Natural killer cell (primary cell): ENCODE data around the gene KCNAB2. TPM values are rescaled to one million over a fixed set of nuclear protein-coding genes. Genes with fewer than 3 reads are reported as not detected.
A peak's percentile ranks its signal among the peaks of the same experiment; 100 is the strongest.

ENCODE experiments used
- ATAC-seq, 3 donors: fragments of 150-1000 bp in 2 of 3; fragments of 200-7000 bp in 1 of 3; cut with Tn5 transposase; 1 replicate in 1 of 3; 2 replicates in 2 of 3; pipeline ENCODE4 v1.10.0; 2021; ENCODE audit warnings: mild to moderate bottlenecking in 2 of 3, moderate library complexity in 2 of 3
- DNase-seq, 2 donors: peaks; one replicate each; pipeline versions ENCODE4 v3.0.0 to v3.0.0-alpha.2; 2013 to 2021; ENCODE audit warnings: mixed read lengths in 1 of 2
- H3K27ac ChIP-seq: one replicate; pipeline ENCODE4 v1.5.1; 2013; ENCODE audit warnings: mild to moderate bottlenecking, low read length
- H3K27me3 ChIP-seq: one replicate; pipeline ENCODE4 v1.6.1; 2013; ENCODE audit warnings: low read length; ENCODE audit not compliant: control insufficient read depth, insufficient read depth
- H3K36me3 ChIP-seq: one replicate; pipeline ENCODE4 v1.6.1; 2013; ENCODE audit warnings: low read length; ENCODE audit not compliant: control insufficient read depth, insufficient read depth
- H3K4me1 ChIP-seq: one replicate; pipeline ENCODE4 v1.6.1; 2013; ENCODE audit warnings: low read length; ENCODE audit not compliant: control insufficient read depth, insufficient read depth
- H3K4me3 ChIP-seq: one replicate; pipeline ENCODE4 v1.5.1; 2013; ENCODE audit warnings: low read length
- H3K9me3 ChIP-seq: one replicate; pipeline ENCODE4 v1.6.1; 2013; ENCODE audit warnings: low read length; ENCODE audit not compliant: control insufficient read depth, insufficient read depth
- H3K27ac Mint-ChIP-seq, 2 donors: one replicate each; pipeline ENCODE4 v1.8.0; 2022; ENCODE audit warnings: mild to moderate bottlenecking in 2 of 2, mixed read lengths in 2 of 2, moderate library complexity in 1 of 2
- H3K27me3 Mint-ChIP-seq, 2 donors: one replicate each; pipeline ENCODE4 v1.8.0; 2022; ENCODE audit warnings: low read depth in 2 of 2, mixed read lengths in 2 of 2
- H3K36me3 Mint-ChIP-seq: one replicate; pipeline ENCODE4 v1.8.0; 2022; ENCODE audit warnings: mixed read lengths
- H3K4me1 Mint-ChIP-seq, 2 donors: one replicate each; pipeline ENCODE4 v1.8.0; 2022; ENCODE audit warnings: mixed read lengths in 2 of 2
- H3K4me3 Mint-ChIP-seq: one replicate; pipeline ENCODE4 v1.8.0; 2022; ENCODE audit warnings: mild to moderate bottlenecking, moderate library complexity, mixed read lengths
- H3K9me3 Mint-ChIP-seq, 2 donors: one replicate each; pipeline ENCODE4 v1.8.0; 2022; ENCODE audit warnings: mixed read lengths in 2 of 2
- CTCF ChIP-seq: fragments of 200-600 bp; IDR thresholded peaks from one replicate; pipeline ENCODE4 v1.8.0; 2022; ENCODE audit warnings: antibody characterized with exemption
- WGBS: methylation state at CpG from one replicate; pipeline ENCODE4 v1.1.7; 2013; ENCODE audit warnings: missing lambda C conversion rate; ENCODE audit not compliant: insufficient coverage; 5-methylcytosine and 5-hydroxymethylcytosine counted together
- intact Hi-C: fragments of 100-400 bp; cut with micrococcal nuclease; formaldehyde crosslinking; loops from one replicate; pipeline ENCODE4 v1.14.2; 2022
- total RNA-seq, 4 donors: library from RNA; stranded (reverse); fragments of 120-200 nt in 1 of 4; gene quantifications; one replicate each; pipeline versions ENCODE4 v1.2.3 to v1.2.4, GENCODE V29; 2013 to 2022

The KCNAB2 gene
- total RNA-seq, 3 donors from 2014 or later (not counting 1 experiment from before 2014, with no cell fraction given): 387 to 749 (median 430) TPM

- peaks cover 49% of the 10 kb centered on the region for H3K36me3 ChIP-seq
- ATAC-seq (no peak), DNase-seq (no peak)
- H3K27ac Mint-ChIP-seq: peak overlapping the region in 1 of 2 donors; percentile 26
- H3K4me3 ChIP-seq: no peak overlapping the region
- no peaks in the 10 kb centered on the region for H3K9me3 ChIP-seq
- H3K27me3 Mint-ChIP-seq: no peaks in the 10 kb centered on the region
- no peak overlapping the region for H3K27ac ChIP-seq
- no peak for TF ChIP-seq CTCF
- no peaks in the 10 kb centered on the region for H3K9me3 Mint-ChIP-seq
- H3K4me3 Mint-ChIP-seq: no peak overlapping the region
- H3K4me1 ChIP-seq: no peaks in the 10 kb centered on the region
- H3K4me1 Mint-ChIP-seq: peaks cover 0 to 6% of the 10 kb centered on the region in 2 donors
- WGBS: 88% methylated on average over 12 of the region's 12 CpGs
- no peaks in the 10 kb centered on the region for H3K27me3 ChIP-seq
- intact Hi-C loops: no loop called here
- no peaks in the 10 kb centered on the region for H3K36me3 Mint-ChIP-seq
Observed at GRCh38 chr1:6083801-6084446, 38.2 kb downstream of the KCNAB2 start.

- no peaks in the 10 kb centered on the region for H3K36me3 Mint-ChIP-seq
- intact Hi-C loops: no loop called here
- ATAC-seq: no peak
Observed at GRCh38 chr1:6084781-6085495, 39.2 kb downstream of the KCNAB2 start.

GRCh38 chr1:6085666-6086065 lies 40.0 kb downstream of the KCNAB2 start:
- no peak for ATAC-seq
- H3K36me3 ChIP-seq: peaks cover 50% of the 10 kb centered on the region
- no peaks in the 10 kb centered on the region for H3K9me3 Mint-ChIP-seq

More at GRCh38 chr1:6084781-6085495, 39.2 kb downstream of the KCNAB2 start:
- Mint-ChIP-seq H3K9me3 (no peaks in the 10 kb centered on the region), H3K27ac (peak overlapping the region in 1 of 2 donors; percentile 54), H3K27me3 (no peaks in the 10 kb centered on the region), H3K4me1 (peaks cover 0 to 6% of the 10 kb centered on the region in 2 donors), H3K4me3 (no peak overlapping the region)
- Histone ChIP-seq H3K4me3 (no peak overlapping the region), H3K9me3 (no peaks in the 10 kb centered on the region), H3K4me1 (no peaks in the 10 kb centered on the region), H3K36me3 (peaks cover 52% of the 10 kb centered on the region), H3K27ac (no peak overlapping the region), H3K27me3 (no peaks in the 10 kb centered on the region)
- WGBS: 98% methylated on average over 15 of the region's 18 CpGs
- DNase-seq: no peak
- no peak for TF ChIP-seq CTCF

More at GRCh38 chr1:6085666-6086065, 40.0 kb downstream of the KCNAB2 start:
- no peak for TF ChIP-seq CTCF
- no peaks in the 10 kb centered on the region for H3K27me3 Mint-ChIP-seq
- H3K27ac Mint-ChIP-seq: no peak overlapping the region
- WGBS: 97% methylated on average over 13 of the region's 13 CpGs
- H3K4me3 Mint-ChIP-seq: no peak overlapping the region
- H3K27me3 ChIP-seq: no peaks in the 10 kb centered on the region
- no peaks in the 10 kb centered on the region for H3K36me3 Mint-ChIP-seq
- H3K4me1 ChIP-seq: no peaks in the 10 kb centered on the region
- H3K4me1 Mint-ChIP-seq: peaks cover 0 to 6% of the 10 kb centered on the region in 2 donors
- no peaks in the 10 kb centered on the region for H3K9me3 ChIP-seq
- H3K27ac ChIP-seq: no peak overlapping the region
- no peak overlapping the region for H3K4me3 ChIP-seq
- intact Hi-C loops: no loop called here
- DNase-seq: no peak
